ENCODE measurements around the gene PAX2. TPM values are rescaled to one million over a fixed set of nuclear protein-coding genes. Genes with fewer than 3 reads are reported as not detected.

Gene PAX2
- total and polyA plus RNA-seq, 2 donors from 2014 or later: 28.3 to 102 TPM

- Histone ChIP-seq H3K4me3 (ENCODE audit: low read length in 3 of 3) (no peak overlapping the region), H3K4me1 (ENCODE audit: control insufficient read depth in 2 of 3, insufficient read depth in 2 of 3, low read depth in 1 of 3, low read length in 3 of 3) (no peaks in the 10 kb centered on the region), H3K27ac (ENCODE audit: low read depth in 2 of 2, low read length in 2 of 2) (no peak overlapping the region), H3K27me3 (ENCODE audit: control insufficient read depth, insufficient read depth, low read length) (peaks cover 7% of the 10 kb centered on the region), H3K9me3 (ENCODE audit: control insufficient read depth in 2 of 3, insufficient read depth in 1 of 3, low read length in 3 of 3) (no peaks in the 10 kb centered on the region), H3K36me3 (ENCODE audit: control insufficient read depth in 2 of 3, insufficient read depth in 3 of 3, low read length in 3 of 3) (no peaks in the 10 kb centered on the region), H3K9ac (ENCODE audit: low read length in 3 of 3) (no peak overlapping the region)
- intact Hi-C loops (cut with DNase I): no loop called here
- no peak for TF ChIP-seq CTCF (IDR thresholded peaks at IDR 0.05; ENCODE audit: borderline replicate concordance, extremely low read depth, insufficient read depth)
- DNase-seq: peak in 1 of 5 donors; percentile 18
- no peak for FAIRE-seq
Observed at GRCh38 chr10:100723180-100723579, 22.2 kb upstream of the PAX2 start.

- Histone ChIP-seq H3K9ac (ENCODE audit: low read length in 3 of 3) (no peak overlapping the region), H3K27ac (ENCODE audit: low read depth in 2 of 2, low read length in 2 of 2) (no peak overlapping the region), H3K36me3 (ENCODE audit: control insufficient read depth in 2 of 3, insufficient read depth in 3 of 3, low read length in 3 of 3) (no peaks in the 10 kb centered on the region), H3K27me3 (ENCODE audit: control insufficient read depth, insufficient read depth, low read length) (peaks cover 2% of the 10 kb centered on the region), H3K4me1 (ENCODE audit: control insufficient read depth in 2 of 3, insufficient read depth in 2 of 3, low read depth in 1 of 3, low read length in 3 of 3) (peaks cover 2 to 7% (median 3%) of the 10 kb centered on the region in 3 donors), H3K4me3 (ENCODE audit: low read length in 3 of 3) (no peak overlapping the region), H3K9me3 (ENCODE audit: control insufficient read depth in 2 of 3, insufficient read depth in 1 of 3, low read length in 3 of 3) (no peaks in the 10 kb centered on the region)
- DNase-seq: peak in 4 of 5 donors; percentile 41 to 77 (median 72)
- intact Hi-C loops (cut with DNase I): no loop called here
- TF ChIP-seq CTCF (IDR thresholded peaks at IDR 0.05; ENCODE audit: borderline replicate concordance, extremely low read depth, insufficient read depth): no peak
- FAIRE-seq: no peak
Observed at GRCh38 chr10:100723770-100724530, 21.4 kb upstream of the PAX2 start.

GRCh38 chr10:100724531-100725027 lies 20.8 kb upstream of the PAX2 start:
- H3K4me1 ChIP-seq (ENCODE audit: control insufficient read depth in 2 of 3, insufficient read depth in 2 of 3, low read depth in 1 of 3, low read length in 3 of 3): peaks cover 2 to 8% (median 3%) of the 10 kb centered on the region in 3 donors
- H3K36me3 ChIP-seq (ENCODE audit: control insufficient read depth in 2 of 3, insufficient read depth in 3 of 3, low read length in 3 of 3): no peaks in the 10 kb centered on the region
- H3K9ac ChIP-seq (ENCODE audit: low read length in 3 of 3): no peak overlapping the region
- no peak for TF ChIP-seq CTCF (IDR thresholded peaks at IDR 0.05; ENCODE audit: borderline replicate concordance, extremely low read depth, insufficient read depth)
- H3K9me3 ChIP-seq (ENCODE audit: control insufficient read depth in 2 of 3, insufficient read depth in 1 of 3, low read length in 3 of 3): no peaks in the 10 kb centered on the region
- peak in 3 of 5 donors; percentile 17 to 61 (median 55) for DNase-seq
- peaks cover 2% of the 10 kb centered on the region for H3K27me3 ChIP-seq (ENCODE audit: control insufficient read depth, insufficient read depth, low read length)
- no peak overlapping the region for H3K4me3 ChIP-seq (ENCODE audit: low read length in 3 of 3)
- no peak overlapping the region for H3K27ac ChIP-seq (ENCODE audit: low read depth in 2 of 2, low read length in 2 of 2)
- intact Hi-C loops (cut with DNase I): no loop called here
- FAIRE-seq: no peak
